ENCODE data around the gene ASPM.

The ASPM gene

GRCh38 chr1:197080323-197080722 is 66.1 kb downstream of the ASPM start:
- Histone ChIP-seq H3K27me3 (ENCODE audit: insufficient read depth, low read depth, severe bottlenecking) (no peaks in the 10 kb centered on the region), H3K27ac (no peak overlapping the region), H3K36me3 (peaks cover 43% of the 10 kb centered on the region), H3K9me3 (ENCODE audit: severe bottlenecking) (peaks cover 19% of the 10 kb centered on the region), H3K4me3 (ENCODE audit: low read depth, low read length) (no peak overlapping the region)
- TF ChIP-seq, protein P1, sequence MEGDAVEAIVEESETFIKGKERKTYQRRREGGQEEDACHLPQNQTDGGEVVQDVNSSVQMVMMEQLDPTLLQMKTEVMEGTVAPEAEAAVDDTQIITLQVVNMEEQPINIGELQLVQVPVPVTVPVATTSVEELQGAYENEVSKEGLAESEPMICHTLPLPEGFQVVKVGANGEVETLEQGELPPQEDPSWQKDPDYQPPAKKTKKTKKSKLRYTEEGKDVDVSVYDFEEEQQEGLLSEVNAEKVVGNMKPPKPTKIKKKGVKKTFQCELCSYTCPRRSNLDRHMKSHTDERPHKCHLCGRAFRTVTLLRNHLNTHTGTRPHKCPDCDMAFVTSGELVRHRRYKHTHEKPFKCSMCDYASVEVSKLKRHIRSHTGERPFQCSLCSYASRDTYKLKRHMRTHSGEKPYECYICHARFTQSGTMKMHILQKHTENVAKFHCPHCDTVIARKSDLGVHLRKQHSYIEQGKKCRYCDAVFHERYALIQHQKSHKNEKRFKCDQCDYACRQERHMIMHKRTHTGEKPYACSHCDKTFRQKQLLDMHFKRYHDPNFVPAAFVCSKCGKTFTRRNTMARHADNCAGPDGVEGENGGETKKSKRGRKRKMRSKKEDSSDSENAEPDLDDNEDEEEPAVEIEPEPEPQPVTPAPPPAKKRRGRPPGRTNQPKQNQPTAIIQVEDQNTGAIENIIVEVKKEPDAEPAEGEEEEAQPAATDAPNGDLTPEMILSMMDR (IDR thresholded peaks at IDR 0.05; ENCODE audit: low read depth, low read length) = no peak
- no peak for DNase-seq

DNA sequence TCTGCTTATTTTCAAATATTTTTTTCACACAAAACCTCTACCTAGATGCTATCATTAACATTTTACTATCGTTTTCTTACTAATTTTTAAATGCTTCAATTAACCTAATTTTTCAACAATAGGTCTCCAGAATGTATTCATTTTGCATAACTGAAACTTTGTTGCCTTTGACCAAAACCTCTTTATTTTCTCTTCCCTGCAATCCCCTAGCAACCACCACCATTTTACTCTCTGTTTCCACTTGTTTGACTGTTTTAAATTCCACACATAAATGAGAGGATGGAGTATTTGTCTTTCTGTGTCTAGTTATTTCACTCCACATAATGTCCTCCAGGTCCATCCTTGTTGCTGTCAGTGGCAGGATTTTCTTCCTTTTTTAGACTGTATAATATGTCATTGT is 69.9 kb downstream of the ASPM start:
- no peak overlapping the region for H3K4me3 ChIP-seq (ENCODE audit: low read depth, low read length)
- H3K27ac ChIP-seq = no peak overlapping the region
- peaks cover 6% of the 10 kb centered on the region for H3K36me3 ChIP-seq
- no peaks in the 10 kb centered on the region for H3K27me3 ChIP-seq (ENCODE audit: insufficient read depth, low read depth, severe bottlenecking)
- TF ChIP-seq, protein P1 (IDR thresholded peaks at IDR 0.05; ENCODE audit: low read depth, low read length) = no peak
- H3K9me3 ChIP-seq (ENCODE audit: severe bottlenecking) = peaks cover 11% of the 10 kb centered on the region
- DNase-seq = no peak

GRCh38 chr1:197073978-197074377 is 72.5 kb downstream of the ASPM start:
- no peaks in the 10 kb centered on the region for H3K9me3 ChIP-seq (ENCODE audit: severe bottlenecking)
- no peaks in the 10 kb centered on the region for H3K27me3 ChIP-seq (ENCODE audit: insufficient read depth, low read depth, severe bottlenecking)
- no peaks in the 10 kb centered on the region for H3K36me3 ChIP-seq
- no peak overlapping the region for H3K4me3 ChIP-seq (ENCODE audit: low read depth, low read length)
- TF ChIP-seq, protein P1 (IDR thresholded peaks at IDR 0.05; ENCODE audit: low read depth, low read length) = no peak
- no peak for DNase-seq
- H3K27ac ChIP-seq = no peak overlapping the region

- Histone ChIP-seq H3K27ac (no peak overlapping the region), H3K4me3 (ENCODE audit: low read depth, low read length) (no peak overlapping the region), H3K27me3 (ENCODE audit: insufficient read depth, low read depth, severe bottlenecking) (no peaks in the 10 kb centered on the region), H3K36me3 (no peaks in the 10 kb centered on the region), H3K9me3 (ENCODE audit: severe bottlenecking) (no peaks in the 10 kb centered on the region)
- TF ChIP-seq, protein P1 (IDR thresholded peaks at IDR 0.05; ENCODE audit: low read depth, low read length) = no peak
- DNase-seq = no peak
Measured at GRCh38 chr1:197067457-197067818, 79.0 kb downstream of the ASPM start.

DNA sequence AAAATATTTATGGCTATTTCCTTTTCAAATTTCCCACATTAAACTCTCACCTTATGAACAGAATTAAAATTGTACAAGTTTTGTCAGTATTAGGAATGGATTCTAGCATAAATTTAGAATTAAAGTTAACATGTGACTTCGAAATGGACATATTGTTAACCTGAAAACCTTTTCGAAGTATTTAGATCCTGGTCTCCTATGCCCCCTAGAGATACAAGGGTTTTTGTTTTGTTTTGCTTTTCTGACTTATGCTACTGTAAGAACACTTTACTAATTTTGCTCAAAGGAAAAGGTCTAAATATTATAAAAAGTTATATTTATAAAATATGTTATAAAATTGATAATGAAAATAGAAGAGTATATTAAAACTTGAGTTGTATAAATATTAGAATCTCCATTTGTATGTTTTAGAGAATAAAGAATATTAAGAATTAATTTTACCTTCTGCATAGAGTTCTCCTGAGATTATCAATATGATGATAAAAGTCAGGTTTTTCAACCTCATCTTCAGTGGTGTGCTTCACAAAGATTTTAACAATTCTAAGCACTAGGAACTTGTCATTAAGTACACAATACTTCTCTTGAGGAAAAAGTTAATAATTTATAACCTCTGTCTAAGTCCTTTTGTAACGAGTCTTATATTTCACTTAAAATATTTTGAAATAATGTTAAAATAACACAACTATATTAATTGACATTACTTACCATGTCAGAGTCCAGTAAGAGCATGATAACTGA is 79.6 kb downstream of the ASPM start, which contains the start of gene F13B:
F13B (minus strand) TSS at position 542 of the 738 bp plus-strand sequence; CDS start at position 505, 37 bp downstream.
- Histone ChIP-seq H3K4me3 (ENCODE audit: low read depth, low read length) (no peak within 1 kb of the TSS), H3K27ac (no peak within 1 kb of the TSS), H3K9me3 (ENCODE audit: severe bottlenecking) (no peaks in the 10 kb centered on the region), H3K27me3 (ENCODE audit: insufficient read depth, low read depth, severe bottlenecking) (no peaks in the 10 kb centered on the region), H3K36me3 (no peaks in the 10 kb centered on the region)
- TF ChIP-seq, protein P1 (IDR thresholded peaks at IDR 0.05; ENCODE audit: low read depth, low read length) = no peak
- DNase-seq = no peak

- H3K4me3 ChIP-seq (ENCODE audit: low read depth, low read length) = no peak overlapping the region
- H3K27me3 ChIP-seq (ENCODE audit: insufficient read depth, low read depth, severe bottlenecking) = no peaks in the 10 kb centered on the region
- H3K9me3 ChIP-seq (ENCODE audit: severe bottlenecking) = no peaks in the 10 kb centered on the region
- DNase-seq = no peak
- H3K27ac ChIP-seq = no peak overlapping the region
- no peaks in the 10 kb centered on the region for H3K36me3 ChIP-seq
- TF ChIP-seq, protein P1 (IDR thresholded peaks at IDR 0.05; ENCODE audit: low read depth, low read length) = no peak
Measured at GRCh38 chr1:197066277-197066676, 80.2 kb downstream of the ASPM start.

All from WERI-Rb-1 (cell line).